ENCODE measurements around the gene CALCOCO2.
A peak's percentile ranks its signal among the peaks of the same experiment; 100 is the strongest.
"Not testable (repeated sequence)": the region's sequence is repeated elsewhere in the genome, so short reads cannot be mapped to it uniquely, and the experiment has no call there.

Gene CALCOCO2

DNA sequence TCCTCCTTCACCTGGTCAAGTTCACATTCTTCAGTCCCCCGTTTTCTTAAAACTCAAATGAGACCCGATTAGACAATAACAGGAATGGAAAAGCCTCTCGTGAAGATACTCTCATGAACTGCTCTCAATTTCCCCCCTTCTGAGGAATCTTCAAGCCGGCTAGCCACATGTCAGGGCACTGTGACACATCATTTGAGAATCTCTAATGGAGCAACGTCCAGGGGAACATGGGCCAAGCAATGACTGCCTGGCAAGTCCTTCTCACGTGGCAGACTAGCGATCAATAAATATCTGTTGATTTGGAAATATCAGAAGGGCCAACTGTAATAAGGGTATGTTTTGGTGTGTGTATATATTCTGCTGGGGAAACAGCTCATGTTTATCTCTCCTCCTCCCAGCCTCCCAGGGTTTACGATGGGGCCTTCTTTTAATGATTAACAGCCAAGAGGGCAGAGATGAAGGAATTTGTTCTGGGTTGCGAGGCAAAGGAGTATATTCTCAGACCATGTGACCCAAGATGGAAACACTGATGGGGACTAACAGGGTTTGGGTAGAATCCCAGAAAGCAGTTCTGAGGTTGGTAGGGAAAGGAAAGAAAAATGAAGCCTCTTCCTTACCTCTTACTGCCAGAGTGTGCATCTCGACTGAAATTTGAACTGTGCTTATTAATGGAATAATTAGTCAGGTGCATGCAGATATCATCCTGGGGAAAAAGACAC, 35.2 kb upstream of the CALCOCO2 start:
- H3K4me3 ChIP-seq (ENCODE audit: low read depth, low read length) = no peak overlapping the region
- TF ChIP-seq, protein P1, sequence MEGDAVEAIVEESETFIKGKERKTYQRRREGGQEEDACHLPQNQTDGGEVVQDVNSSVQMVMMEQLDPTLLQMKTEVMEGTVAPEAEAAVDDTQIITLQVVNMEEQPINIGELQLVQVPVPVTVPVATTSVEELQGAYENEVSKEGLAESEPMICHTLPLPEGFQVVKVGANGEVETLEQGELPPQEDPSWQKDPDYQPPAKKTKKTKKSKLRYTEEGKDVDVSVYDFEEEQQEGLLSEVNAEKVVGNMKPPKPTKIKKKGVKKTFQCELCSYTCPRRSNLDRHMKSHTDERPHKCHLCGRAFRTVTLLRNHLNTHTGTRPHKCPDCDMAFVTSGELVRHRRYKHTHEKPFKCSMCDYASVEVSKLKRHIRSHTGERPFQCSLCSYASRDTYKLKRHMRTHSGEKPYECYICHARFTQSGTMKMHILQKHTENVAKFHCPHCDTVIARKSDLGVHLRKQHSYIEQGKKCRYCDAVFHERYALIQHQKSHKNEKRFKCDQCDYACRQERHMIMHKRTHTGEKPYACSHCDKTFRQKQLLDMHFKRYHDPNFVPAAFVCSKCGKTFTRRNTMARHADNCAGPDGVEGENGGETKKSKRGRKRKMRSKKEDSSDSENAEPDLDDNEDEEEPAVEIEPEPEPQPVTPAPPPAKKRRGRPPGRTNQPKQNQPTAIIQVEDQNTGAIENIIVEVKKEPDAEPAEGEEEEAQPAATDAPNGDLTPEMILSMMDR (IDR thresholded peaks at IDR 0.05; ENCODE audit: low read depth, low read length, missing control alignments) = no peak
- peak; percentile 18 for DNase-seq (ENCODE audit: low read depth)
- in situ Hi-C loops (cut with HindIII; ENCODE audit: low sequenced_read_pairs) = no loop called here

DNA sequence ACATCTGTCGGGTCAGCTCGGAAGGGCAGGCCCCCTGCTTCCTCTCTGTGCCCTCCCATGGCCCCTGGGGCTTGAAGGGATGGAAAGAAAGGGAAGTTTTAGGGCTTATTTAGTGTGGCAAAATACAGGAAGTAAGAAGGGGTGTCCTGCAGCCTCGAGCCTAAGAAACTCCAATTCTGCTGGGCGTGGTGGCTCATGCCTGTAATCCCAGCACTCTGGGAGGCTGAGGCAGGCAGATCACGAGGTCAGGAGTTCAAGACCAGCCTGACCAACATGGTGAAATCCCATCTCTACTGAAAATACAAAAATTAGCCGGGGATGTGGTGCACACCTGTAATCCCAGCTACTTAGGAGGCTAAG, 34.7 kb upstream of the CALCOCO2 start:
- DNase-seq (ENCODE audit: low read depth); in situ Hi-C loops (cut with HindIII; ENCODE audit: low sequenced_read_pairs): not testable (repeated sequence)

DNA sequence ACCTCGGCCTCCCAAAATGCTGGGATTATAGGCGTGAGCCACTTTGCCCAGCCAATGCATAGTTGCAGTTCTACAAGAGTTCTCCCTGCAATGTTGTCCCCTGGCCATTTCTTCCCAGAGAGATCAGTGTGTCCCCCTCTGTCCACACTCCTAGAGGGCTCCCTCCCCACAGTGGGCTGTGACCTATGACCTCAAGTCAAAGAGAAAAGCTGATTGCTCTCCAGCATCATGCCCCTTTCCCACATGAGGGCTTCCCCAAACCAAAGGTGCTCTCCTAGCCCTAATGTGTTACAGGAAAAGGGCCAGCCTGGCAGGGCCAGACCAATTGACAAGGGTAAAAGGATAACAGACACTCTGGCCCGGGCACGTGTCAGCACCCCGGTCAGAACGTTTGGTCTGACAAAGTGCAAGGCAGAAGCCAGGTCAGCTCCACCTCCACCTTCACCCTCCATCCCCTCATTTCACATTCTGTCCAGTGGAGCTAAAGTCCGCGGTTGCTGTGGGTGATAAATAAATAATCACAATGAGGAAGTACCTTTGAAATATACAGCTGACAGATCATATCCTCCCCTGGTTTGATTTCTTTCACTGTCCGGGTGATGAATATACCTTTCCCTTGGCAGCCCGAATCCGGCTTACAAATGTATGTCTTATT, 31.6 kb upstream of the CALCOCO2 start:
- DNase-seq (ENCODE audit: low read depth) = no peak
- H3K4me3 ChIP-seq (ENCODE audit: low read depth, low read length) = no peak overlapping the region
- TF ChIP-seq, protein P1 (IDR thresholded peaks at IDR 0.05; ENCODE audit: low read depth, low read length, missing control alignments) = no peak
- in situ Hi-C loops (cut with HindIII; ENCODE audit: low sequenced_read_pairs) = no loop called here

More for the DNA sequence above, 34.7 kb upstream of the CALCOCO2 start:
- not testable (repeated sequence) for H3K4me3 ChIP-seq (ENCODE audit: low read depth, low read length)

DNA sequence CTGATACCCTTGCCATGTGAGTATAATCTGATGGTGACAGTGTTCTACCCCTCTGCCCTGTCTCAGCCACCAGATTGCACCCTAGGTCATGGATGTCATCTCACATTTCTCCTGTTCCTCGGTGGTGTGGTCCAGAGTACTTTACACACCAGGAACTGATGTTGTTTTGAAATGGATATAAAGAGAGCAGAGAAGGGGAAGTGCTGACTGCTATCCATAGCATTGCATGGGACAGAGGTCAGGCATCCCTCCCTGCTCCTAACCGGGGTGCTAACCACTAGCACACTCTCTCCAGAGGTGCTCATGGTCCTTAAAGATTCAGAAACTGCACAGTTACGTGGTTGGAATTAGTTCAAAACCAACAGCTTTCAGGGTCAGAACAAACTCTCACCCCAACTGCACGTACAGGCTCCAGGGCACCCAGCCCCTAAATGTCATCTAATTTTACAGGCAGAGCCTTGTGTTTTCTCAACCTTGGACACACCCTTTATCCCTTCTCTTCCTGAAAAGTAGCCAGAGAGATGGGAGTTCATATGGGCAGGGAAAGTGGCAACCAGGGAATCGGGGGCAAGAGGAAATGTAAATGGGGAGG, 30.1 kb upstream of the CALCOCO2 start:
- TF ChIP-seq, protein P1 (IDR thresholded peaks at IDR 0.05; ENCODE audit: low read depth, low read length, missing control alignments) = no peak
- DNase-seq (ENCODE audit: low read depth) = no peak
- in situ Hi-C loops (cut with HindIII; ENCODE audit: low sequenced_read_pairs) = loop anchor here (5.0 kb wide), 1 partner anchor 82 kb away; no protein-coding TSS in a partner anchor
- H3K4me3 ChIP-seq (ENCODE audit: low read depth, low read length) = no peak overlapping the region

DNA sequence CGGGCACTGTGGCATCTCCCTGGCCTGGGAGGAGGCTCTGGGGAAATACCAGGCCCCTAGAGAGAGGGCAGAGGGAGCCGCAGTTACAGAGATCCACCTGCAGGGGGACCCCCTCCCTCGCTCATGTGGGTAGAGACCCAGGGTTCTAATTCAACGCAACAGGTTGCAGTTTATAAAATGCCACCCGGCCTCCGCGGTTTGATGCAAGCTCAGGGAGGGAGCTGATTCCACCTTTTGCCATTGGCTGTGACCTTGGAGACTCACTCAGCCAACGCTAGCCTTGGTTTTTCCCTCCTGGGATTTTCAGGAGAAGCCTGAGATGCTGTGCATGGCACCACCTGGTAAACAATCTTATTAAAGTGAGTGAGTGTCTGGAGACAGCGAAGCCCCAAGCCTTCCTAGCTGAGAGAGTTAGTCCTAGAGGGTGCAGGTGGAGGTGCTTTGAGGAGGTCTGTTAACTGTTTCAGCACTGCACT, 25.9 kb upstream of the CALCOCO2 start:
- in situ Hi-C loops (cut with HindIII; ENCODE audit: low sequenced_read_pairs) = loop anchor here (5.0 kb wide), 1 partner anchor 77 kb away; no protein-coding TSS in a partner anchor
- no peak overlapping the region for H3K4me3 ChIP-seq (ENCODE audit: low read depth, low read length)
- TF ChIP-seq, protein P1 (IDR thresholded peaks at IDR 0.05; ENCODE audit: low read depth, low read length, missing control alignments) = peak; percentile 97
- peak; percentile 18 for DNase-seq (ENCODE audit: low read depth)

DNA sequence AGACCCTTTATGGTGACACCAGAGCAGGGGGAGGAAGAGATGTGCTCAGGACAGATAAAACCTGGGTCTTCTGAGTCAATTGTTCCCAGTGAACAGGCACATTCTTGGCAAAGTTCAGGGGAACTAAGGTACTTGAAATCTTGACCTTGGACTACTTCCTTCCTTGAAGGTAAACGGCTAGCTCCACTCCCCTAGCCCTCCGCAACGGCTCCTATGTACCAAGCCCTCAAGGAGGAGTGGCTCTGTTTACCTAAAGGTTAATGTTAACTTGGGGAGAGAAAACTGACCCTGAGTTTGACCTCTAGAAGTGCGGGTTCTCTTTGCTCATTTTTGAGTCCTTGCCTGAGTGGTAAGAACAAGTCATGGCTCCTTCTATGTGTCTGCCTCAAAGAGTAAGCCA, 21.7 kb upstream of the CALCOCO2 start:
- TF ChIP-seq, protein P1 (IDR thresholded peaks at IDR 0.05; ENCODE audit: low read depth, low read length, missing control alignments) = no peak
- in situ Hi-C loops (cut with HindIII; ENCODE audit: low sequenced_read_pairs) = no loop called here
- no peak for DNase-seq (ENCODE audit: low read depth)
- no peak overlapping the region for H3K4me3 ChIP-seq (ENCODE audit: low read depth, low read length)

DNA sequence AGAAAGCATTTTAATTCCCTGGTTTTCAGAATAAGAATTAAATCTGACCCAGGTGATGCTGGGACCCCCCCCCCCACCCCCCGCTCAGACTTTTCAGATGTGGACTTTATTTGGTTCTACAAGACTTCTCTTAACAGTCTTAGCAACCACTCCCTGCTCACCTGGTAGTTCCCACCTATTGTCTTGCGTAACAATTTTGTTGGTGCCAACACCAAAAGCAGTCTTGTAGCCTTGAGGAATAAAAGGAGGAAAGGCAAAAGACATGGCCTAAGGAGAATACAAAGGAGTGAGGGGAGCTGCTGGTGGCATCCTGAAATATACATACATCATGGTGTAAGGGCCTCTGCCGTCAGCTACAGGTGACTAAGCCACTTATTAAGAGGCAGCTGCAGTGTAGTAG, 18.8 kb upstream of the CALCOCO2 start:
- DNase-seq (ENCODE audit: low read depth) = no peak
- TF ChIP-seq, protein P1 (IDR thresholded peaks at IDR 0.05; ENCODE audit: low read depth, low read length, missing control alignments) = no peak
- H3K4me3 ChIP-seq (ENCODE audit: low read depth, low read length) = no peak overlapping the region
- in situ Hi-C loops (cut with HindIII; ENCODE audit: low sequenced_read_pairs) = no loop called here

Measured in astrocyte of the cerebellum (primary cell).